ENCODE results near the gene TECTB. TPM values are rescaled to one million over a fixed set of nuclear protein-coding genes. Genes with fewer than 3 reads are reported as not detected.

TECTB gene
- total RNA-seq, 6 experiments from 2014 or later, result not detected

DNA sequence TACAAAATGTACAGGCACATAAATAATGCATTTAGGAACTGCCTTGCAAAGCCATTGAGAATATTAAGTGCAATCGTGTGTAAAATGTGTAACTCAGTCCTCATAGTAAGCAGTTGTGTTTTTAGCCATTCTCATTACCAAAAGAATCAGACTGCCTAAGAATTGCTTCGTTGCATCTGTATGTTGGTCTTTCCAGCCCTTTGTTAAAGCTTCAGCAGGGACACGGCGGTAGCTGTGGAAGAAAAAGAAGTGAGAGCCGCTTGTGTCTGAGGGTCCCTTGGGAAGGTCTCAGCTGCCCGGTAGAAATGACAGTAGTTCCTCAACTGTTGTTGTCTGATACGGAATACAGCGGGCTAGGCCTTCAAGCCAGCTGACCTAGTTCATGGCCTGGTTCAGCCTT, 67.9 kb downstream of the TECTB start:
- no peaks in the 10 kb centered on the region for H3K36me3 Mint-ChIP-seq (ENCODE audit: low read depth)
- H3K9me3 Mint-ChIP-seq, result no peaks in the 10 kb centered on the region
- no peak for DNase-seq
- TF ChIP-seq, protein P1, sequence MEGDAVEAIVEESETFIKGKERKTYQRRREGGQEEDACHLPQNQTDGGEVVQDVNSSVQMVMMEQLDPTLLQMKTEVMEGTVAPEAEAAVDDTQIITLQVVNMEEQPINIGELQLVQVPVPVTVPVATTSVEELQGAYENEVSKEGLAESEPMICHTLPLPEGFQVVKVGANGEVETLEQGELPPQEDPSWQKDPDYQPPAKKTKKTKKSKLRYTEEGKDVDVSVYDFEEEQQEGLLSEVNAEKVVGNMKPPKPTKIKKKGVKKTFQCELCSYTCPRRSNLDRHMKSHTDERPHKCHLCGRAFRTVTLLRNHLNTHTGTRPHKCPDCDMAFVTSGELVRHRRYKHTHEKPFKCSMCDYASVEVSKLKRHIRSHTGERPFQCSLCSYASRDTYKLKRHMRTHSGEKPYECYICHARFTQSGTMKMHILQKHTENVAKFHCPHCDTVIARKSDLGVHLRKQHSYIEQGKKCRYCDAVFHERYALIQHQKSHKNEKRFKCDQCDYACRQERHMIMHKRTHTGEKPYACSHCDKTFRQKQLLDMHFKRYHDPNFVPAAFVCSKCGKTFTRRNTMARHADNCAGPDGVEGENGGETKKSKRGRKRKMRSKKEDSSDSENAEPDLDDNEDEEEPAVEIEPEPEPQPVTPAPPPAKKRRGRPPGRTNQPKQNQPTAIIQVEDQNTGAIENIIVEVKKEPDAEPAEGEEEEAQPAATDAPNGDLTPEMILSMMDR (IDR thresholded peaks at IDR 0.05), result no peak
- no peak overlapping the region for H3K4me3 Mint-ChIP-seq
- H3K4me1 Mint-ChIP-seq (ENCODE audit: low read depth), result no peaks in the 10 kb centered on the region
- H3K27ac Mint-ChIP-seq, result no peak overlapping the region
- peaks cover 5% of the 10 kb centered on the region for H3K27me3 Mint-ChIP-seq (ENCODE audit: insufficient read depth)

DNA sequence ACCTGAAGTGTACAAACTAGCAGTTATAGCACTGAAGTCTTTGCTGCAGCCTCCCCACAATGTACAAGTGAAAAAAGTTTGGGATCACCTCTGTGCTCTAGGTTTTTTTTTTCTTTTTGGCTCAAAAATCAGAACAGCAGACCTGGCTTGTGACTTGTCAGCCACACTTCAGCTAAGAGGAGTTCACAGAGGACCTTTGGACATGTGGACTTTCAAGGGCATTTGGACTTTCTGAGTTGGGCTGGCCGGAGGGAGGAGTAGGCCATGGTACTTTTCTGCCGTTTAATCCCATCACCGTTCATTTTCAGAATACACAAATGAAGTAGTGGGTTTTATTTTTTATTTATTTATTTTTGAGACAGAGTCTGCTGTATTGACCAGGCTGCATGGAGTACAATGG, 68.8 kb downstream of the TECTB start:
- H3K4me1 Mint-ChIP-seq (ENCODE audit: low read depth), result no peaks in the 10 kb centered on the region

DNA sequence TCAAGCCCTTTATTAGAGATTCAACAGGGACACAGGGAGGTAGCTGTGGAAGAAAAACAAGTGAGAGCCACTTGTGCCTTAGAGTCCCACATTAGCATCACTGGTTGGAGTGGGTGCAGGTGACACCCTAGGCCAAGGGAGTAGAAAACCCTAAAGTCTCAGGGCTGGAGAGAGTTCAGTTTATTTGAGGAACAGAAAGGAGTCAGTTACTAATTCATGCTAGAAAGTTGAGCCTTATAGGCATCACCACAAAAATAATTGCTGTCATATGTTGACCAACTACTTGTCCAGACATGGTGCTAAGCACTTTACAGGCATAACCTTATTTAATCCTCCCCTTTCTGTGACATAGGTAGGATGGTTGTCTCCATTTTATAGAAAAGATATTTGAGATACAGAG, 69.8 kb downstream of the TECTB start:
- no peak overlapping the region for H3K4me3 Mint-ChIP-seq
- H3K27me3 Mint-ChIP-seq (ENCODE audit: insufficient read depth), result peaks cover 5% of the 10 kb centered on the region
- H3K4me1 Mint-ChIP-seq (ENCODE audit: low read depth), result no peaks in the 10 kb centered on the region
- H3K36me3 Mint-ChIP-seq (ENCODE audit: low read depth), result no peaks in the 10 kb centered on the region
- DNase-seq, result no peak
- no peaks in the 10 kb centered on the region for H3K9me3 Mint-ChIP-seq
- TF ChIP-seq, protein P1 (IDR thresholded peaks at IDR 0.05), result no peak
- no peak overlapping the region for H3K27ac Mint-ChIP-seq

More for the DNA sequence above, 68.8 kb downstream of the TECTB start:
- Mint-ChIP-seq H3K27me3 (ENCODE audit: insufficient read depth) (peaks cover 2% of the 10 kb centered on the region), H3K9me3 (no peaks in the 10 kb centered on the region), H3K36me3 (ENCODE audit: low read depth) (no peaks in the 10 kb centered on the region), H3K4me3 (no peak overlapping the region), H3K27ac (no peak overlapping the region)
- TF ChIP-seq, protein P1 (IDR thresholded peaks at IDR 0.05), result no peak
- DNase-seq, result no peak

Small RNA genes within 50 kb of the gene (microRNA-seq; reads per million reads assigned to microRNA genes)
- gene MIR6715A (not detected), gene MIR6715B (not detected)

Other genes with a start within 250 kb of the TECTB start
- 10 to 100 TPM in 5 of 6 experiments, 1 to 10 TPM in 1; 7.4 to 14.7 (median 11.4) TPM for gene GPAM, start 99.6 kb upstream of the TECTB start, total RNA-seq (2021; fragmentation: NEBNext Ultra II Directional; extraction: Animal tissue kit (Norgen Biotek cat#: 25700))
- 1 to 10 TPM in 4 of 6 experiments, under 1 TPM in 2; 0.59 to 5.5 (median 4.9) TPM for gene ACSL5, start 90.7 kb downstream of the TECTB start, total RNA-seq (2021; fragmentation: NEBNext Ultra II Directional; extraction: Animal tissue kit (Norgen Biotek cat#: 25700))
- 10 to 100 TPM; 23.1 to 30.5 (median 25.7) TPM for gene ZDHHC6, start 163.5 kb downstream of the TECTB start, total RNA-seq (2021; fragmentation: NEBNext Ultra II Directional; extraction: Animal tissue kit (Norgen Biotek cat#: 25700))
- 10 to 100 TPM; 23.6 to 27.9 (median 24.9) TPM for gene VTI1A, start 163.8 kb downstream of the TECTB start, total RNA-seq (2021; fragmentation: NEBNext Ultra II Directional; extraction: Animal tissue kit (Norgen Biotek cat#: 25700))

All from HFFc6 (cell line).